GM10266 (cell line): Measurements from ENCODE around the gene MRPS18B.

Experiments used
- DNase-seq: peaks from one replicate; pipeline ENCODE4 v3.0.0; 2012; ENCODE audit errors: extremely low spot score
- CTCF ChIP-seq: IDR thresholded peaks from 2 replicates; pipeline ENCODE4 v1.5.1; 2012; ENCODE audit warnings: mild to moderate bottlenecking, low read depth; ENCODE audit not compliant: control insufficient read depth, insufficient read depth; ENCODE audit errors: missing control alignments

MRPS18B gene

GRCh38 chr6:30603961-30604360 lies 13.7 kb upstream of the MRPS18B start:
- no peak for TF ChIP-seq CTCF
- DNase-seq: no peak

DNA sequence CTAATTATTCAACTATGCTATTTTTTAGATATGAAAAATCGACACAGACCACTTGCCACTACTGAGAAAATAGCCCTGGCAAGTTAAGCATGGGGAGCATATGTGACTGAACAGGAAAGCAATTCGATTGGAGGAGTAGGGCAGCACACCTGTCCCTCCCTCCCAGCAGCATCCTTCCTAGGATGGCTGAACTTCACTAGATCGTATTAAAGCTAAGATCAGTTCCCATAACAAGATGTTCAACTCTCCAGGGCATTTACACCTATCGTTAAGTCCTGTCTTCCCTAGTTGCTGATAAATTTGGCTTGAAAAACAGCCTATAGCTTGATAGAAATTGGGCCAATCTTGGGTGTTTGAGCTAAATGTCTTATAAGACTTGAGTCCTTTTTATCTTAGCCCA lies 7.6 kb upstream of the MRPS18B start:
- DNase-seq: no peak
- TF ChIP-seq CTCF: no peak

DNA sequence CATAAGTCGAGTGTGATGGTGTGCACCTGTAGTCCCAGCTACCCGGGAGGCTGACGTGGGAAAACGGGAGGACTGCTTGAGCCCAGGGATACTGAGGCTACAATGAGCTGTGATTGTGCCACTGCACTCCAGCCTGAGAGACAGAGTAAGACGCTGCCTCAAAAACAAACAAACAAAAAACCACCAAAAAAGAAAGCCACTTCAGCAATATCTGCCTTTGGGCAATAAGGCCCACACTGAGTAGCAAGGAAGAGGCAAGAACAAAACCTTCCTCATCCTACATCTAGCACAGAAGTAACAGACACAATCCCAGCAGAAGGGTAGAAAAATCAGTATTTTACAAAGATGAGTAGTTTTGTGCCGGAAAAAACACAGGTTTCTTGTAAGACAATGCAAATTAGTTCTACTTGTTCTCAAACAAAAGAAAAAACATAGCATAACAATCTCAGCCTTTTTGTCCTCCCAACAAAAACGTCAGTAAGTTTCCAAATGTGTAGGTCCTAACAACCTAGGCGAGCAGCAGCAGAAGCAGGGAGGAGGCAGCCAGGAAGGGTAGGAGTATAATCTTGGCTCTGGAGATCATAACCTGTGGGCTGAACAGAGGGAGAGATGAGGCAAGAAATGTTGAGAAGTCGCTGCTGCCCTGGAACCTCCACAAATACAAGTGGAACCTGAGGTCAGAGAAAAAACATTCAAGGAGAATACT lies 6.3 kb upstream of the MRPS18B start:
- DNase-seq: no peak
- no peak for TF ChIP-seq CTCF

- TF ChIP-seq CTCF: no peak
- no peak for DNase-seq
These were observed 5.8 kb upstream of the MRPS18B start for GRCh38 chr6:30611856-30612194.

DNA sequence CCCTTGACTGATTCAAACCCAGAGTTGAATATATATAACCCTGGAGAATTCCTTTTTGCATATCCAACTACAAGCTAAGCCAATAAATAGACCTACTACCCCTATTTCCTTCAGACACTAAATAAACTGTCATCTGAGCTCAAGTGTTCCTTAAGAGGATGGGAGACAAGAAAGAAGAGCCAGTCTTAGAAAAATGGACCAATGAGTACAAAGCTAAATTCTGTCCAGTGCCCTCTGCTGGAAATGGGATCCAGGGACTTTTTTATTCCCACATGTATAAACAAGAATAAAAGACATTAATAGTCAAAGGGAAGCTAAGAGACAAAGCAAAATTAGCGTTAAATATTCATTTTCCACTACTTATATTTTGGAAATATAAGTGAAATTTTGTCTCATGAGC lies 5.4 kb upstream of the MRPS18B start:
- DNase-seq: no peak
- TF ChIP-seq CTCF: no peak

GRCh38 chr6:30612687-30613248 lies 4.9 kb upstream of the MRPS18B start:
- no peak for TF ChIP-seq CTCF
- no peak for DNase-seq

DNA sequence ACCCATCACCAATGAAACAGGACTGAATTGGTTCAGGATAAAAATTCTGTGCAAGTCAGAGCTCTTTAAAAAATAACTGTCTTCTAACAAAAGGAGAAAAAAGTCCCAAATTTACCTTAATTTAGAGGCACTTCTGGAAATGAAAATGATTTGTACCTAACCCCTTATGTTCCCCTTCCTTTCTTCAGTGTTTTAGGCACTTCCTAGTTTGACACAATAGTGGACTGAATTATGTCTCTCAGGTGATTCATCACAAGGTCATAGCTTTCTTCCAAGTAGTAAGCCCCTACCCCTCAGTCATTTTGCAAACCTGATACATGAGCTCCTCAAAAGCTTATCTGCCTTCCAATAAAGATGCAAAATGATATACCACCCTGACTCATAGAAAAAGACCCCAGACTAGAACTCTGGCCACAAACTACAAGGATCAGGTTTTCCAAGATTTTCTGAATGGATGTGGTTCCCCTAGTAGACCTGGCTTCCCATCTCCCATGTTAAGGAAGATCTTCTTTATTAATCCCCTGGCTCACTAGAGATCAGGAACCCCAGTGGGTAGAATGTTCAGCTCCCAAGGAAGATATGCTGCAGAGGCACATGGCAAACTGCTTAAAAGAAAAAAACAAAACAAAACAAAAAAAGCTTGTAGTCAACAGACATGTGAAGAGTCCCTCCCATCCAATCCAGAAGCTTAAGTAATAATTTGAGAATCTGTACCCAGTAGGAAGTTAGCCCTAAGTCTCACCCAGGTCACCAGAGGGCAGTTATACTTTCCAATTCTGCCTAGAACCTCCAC lies 4.2 kb upstream of the MRPS18B start:
- DNase-seq: no peak
- no peak for TF ChIP-seq CTCF
